HL-60/S4 (cell line): ENCODE data around the gene ARMH1.
"Not testable (repeated sequence)": the region's sequence is repeated elsewhere in the genome, so short reads cannot be mapped to it uniquely, and the experiment has no call there.

Experiments
- in situ Hi-C: fragments of 300-500 bp; cut with MboI; formaldehyde crosslinking; loops from 2 replicates; pipeline ENCODE4 v1.14.3; 2022; ENCODE audit warnings: low sequenced_read_pairs

The ARMH1 gene

GRCh38 chr1:44666719-44667118 is 7.8 kb upstream of the ARMH1 start:
- in situ Hi-C loops = not testable (repeated sequence)

DNA sequence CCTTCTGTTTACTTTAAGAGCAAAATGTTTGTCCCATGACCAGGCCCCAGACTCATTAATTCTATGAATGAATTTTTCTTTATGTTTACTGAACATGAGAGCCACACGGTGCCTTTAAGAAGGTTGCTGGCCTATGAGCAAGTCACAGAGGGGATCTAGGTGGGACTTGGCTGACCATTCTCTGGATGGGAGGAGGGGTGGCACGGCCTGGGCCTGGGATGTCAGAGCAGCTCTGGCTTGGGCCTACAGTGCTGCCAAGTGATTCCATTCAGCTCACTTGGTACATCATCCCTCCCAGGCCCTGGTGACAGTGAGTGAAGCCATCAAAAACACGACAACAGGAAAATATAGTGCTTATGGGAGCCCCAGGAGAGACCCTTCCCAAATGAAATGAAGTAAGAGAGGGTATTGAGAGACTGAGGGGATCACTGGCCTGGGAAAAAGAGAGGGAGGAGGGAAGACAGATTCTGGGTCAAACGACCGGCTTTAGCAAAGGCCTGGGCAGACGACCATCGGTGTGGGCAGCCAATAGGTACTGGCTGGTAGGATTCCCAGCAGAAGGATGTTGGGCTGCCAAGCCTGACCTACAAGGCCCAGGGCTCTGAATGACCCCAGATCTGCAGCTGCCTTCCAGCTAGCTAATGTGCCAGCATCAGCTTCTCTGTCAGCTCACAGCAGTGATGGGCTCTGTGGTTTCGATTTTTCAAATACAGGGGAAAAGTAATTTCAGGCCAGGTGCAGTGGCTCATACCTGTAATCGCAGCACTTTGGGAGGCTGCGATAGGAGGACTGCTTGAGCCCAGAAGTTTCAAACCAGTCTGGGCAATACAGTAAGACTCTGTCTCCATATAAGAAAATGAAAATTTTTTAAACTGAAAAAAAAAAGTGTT is 3.5 kb upstream of the ARMH1 start:
- in situ Hi-C loops = no loop called here

DNA sequence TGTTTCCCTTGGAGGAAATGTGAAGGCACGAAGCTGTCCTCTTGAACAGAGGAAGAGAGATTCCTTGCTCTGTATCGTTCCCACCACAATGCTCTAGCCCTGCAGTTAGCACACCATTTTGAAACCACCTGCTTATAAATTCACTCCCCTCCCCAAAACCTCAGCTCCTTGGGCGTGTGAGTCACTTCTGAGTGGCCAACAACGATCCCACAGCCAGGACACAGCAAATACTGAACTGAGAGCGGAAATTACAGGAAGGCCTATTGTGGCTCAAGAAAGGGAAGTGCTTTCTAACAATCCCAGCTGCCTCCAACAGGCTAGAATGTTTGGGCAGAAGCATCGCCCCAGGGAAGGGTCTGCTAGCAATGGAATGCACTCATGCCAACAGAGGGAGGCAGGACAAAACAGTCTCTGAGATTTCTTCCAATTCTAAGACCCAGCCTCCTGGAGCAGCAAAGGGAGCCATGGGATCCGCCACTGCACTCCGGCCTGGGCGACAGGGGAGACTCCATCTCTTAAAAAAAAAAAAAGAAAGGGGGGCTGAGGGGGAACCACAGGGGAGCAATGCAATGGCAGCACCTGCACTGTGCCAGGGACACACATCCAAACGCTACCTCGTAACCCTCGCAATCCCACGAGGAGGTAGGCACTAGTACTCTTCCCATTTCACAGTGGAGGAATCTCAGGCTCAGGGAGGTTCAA is 2.1 kb upstream of the ARMH1 start:
- in situ Hi-C loops = no loop called here

DNA sequence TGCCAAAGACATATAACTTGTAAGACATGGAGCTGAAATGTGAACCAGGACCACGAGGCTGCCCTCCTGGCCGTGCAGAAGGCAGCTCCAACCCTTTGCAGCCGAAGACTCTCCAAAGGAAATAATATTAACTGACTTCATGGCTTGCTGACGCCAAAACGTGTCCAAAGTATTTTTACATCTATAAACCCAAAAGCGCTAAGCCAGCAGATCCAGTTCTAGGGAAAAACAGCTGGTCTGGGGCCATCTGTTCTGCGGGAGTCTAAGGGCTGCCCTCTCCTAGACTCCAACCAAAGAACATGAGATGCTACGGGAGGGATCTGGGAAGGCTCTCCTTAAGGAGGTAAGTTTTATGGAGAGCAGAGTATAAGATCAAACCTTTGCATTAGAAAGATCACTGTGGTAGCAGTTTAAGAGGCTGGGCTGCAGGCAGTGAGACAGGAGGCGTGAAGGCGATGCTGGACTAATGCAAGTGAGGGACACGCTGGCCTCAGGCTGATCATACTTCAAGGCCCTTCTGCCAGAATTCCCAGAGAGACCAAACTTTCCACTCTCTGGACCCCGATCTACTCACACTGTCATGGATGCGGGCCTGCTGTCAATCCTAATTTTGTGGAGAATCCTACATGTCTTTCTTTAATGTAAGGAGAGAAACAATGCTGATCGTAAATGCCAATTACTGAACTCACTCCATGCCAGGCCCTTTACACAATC is 1.4 kb upstream of the ARMH1 start:
- in situ Hi-C loops = no loop called here

DNA sequence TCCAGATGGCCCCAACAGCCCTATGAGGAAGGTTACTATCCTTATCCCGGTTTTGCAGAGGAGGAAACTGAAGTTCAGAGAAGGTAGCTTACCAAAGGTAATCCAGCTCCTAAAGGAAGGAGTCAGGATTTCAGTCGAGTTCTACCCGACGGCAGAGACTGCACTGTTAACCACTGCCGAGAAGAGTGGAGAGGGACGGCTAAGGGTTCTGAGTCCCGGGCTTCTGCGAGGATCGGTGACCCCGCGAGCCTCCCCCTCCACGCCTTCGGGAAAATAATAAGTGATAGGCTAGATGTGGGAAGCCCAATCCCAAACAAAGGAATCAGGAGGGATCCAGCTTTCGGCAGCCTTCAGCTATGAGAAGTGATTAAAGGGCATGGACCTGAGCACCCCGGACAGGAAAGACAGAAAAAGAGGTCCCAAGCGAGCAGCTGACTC is 820 bp upstream of the ARMH1 start:
- in situ Hi-C loops = no loop called here

GRCh38 chr1:44675186-44675585 is 672 bp downstream of the ARMH1 start:
- in situ Hi-C loops = no loop called here

GRCh38 chr1:44676484-44677200 is 2.1 kb downstream of the ARMH1 start:
- in situ Hi-C loops = no loop called here

DNA sequence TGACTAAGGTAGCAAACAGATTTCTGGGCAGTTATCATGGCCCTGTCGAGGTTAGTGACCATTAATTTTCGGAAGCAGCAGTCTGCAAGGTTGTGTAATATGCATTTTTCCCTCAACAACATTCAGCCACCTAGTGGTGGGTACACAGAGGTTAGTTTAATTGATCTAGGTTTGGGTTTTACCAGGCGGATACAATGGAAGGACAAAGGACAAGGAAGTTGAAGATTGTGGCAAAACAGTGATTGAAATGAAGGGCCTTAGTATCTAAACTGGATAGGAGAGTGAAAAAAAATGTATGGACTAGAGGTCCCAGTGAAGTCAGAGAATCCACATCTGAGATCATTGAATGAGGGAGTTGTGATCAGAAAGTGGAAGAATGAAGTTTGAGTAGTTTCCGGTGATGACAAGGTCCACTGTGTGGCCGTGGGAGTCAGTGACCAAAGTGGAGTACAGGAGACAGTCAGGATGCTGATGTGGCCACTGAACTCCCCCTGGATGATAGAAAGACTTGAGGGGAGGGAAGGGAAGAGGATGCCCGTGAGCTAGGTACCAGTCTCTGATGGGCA is 2.8 kb downstream of the ARMH1 start:
- in situ Hi-C loops = no loop called here

GRCh38 chr1:44678120-44678519 is 3.6 kb downstream of the ARMH1 start:
- in situ Hi-C loops = no loop called here

DNA sequence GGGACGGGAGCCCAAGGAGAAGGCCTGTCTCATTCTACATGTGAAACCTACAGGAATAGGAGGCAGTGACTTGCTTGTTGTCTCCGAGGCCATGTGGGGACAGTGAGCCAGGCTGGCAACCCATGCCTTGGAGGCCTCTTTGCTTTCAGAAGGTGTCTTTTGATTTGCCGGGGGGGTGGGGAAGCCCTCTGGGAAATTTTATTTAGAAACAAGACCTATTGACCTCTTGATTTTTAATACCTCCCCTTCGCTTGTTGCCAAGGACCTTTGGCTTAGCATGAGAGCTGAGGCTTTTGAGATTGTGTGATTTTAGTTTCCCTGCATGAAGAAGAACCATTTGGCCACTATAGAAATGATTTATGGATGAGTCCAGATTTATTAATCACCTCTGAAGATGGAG is 4.1 kb downstream of the ARMH1 start:
- in situ Hi-C loops = no loop called here

DNA sequence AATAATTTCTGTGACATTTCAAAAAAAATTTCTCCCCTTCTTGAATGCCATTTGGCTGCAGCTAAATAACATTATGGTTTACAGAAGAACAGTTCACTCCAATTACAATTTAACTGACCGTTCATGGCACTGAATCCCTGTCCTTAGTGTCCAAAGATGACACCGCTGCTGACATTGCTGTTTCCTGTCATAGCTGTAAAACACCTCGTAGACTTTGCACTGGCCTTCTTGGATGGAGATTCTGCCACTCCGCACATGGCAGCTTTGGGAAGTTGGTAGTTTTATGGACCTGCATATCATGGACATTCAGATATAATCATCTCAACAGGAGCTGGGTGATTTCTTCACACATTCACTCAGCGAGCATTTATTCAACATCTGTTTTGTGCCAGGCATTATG is 5.0 kb downstream of the ARMH1 start:
- in situ Hi-C loops = no loop called here

GRCh38 chr1:44681905-44682882 is 7.7 kb downstream of the ARMH1 start:
- in situ Hi-C loops = no loop called here

- in situ Hi-C loops = no loop called here
Measured at GRCh38 chr1:44682883-44683265, 8.4 kb downstream of the ARMH1 start.

GRCh38 chr1:44684525-44684924 is 10.0 kb downstream of the ARMH1 start:
- in situ Hi-C loops = no loop called here

- in situ Hi-C loops = no loop called here
Measured at GRCh38 chr1:44685218-44685617, 10.7 kb downstream of the ARMH1 start.

GRCh38 chr1:44685881-44686280 is 11.4 kb downstream of the ARMH1 start:
- in situ Hi-C loops = no loop called here

DNA sequence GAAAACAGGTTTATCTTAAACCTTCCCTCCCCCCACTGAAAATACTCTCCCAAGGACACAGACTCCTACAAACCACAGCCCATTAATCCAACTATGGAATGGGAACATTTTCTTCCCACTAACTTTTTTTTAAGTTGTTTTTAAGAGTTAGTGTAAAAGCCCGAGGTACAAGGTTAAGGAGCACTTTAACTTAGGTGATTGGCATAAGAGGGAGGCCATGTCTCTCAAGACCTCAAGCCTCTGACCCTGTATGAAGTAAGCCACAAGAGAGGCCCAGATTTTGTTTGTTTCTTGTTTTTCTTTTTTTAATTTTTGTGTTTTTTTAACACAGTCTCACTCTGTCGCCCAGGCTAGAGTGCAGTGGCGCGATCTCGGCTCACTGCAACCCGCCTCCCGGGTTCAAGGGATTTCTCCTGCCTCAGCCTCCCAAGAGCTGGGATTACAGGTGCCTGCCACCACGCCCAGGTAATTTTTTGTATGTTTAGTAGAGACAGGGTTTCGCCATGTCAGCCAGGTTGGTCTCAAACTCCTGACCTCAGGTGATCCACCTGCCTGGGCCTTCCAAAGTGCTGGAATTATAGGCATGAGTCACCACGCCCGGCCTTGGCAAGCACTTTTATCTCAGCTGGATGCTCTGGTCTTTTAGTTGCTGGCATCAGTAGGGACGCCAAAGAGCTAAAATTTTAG is 14.4 kb downstream of the ARMH1 start:
- in situ Hi-C loops = no loop called here

GRCh38 chr1:44689447-44689765 is 14.9 kb downstream of the ARMH1 start:
- in situ Hi-C loops = no loop called here

DNA sequence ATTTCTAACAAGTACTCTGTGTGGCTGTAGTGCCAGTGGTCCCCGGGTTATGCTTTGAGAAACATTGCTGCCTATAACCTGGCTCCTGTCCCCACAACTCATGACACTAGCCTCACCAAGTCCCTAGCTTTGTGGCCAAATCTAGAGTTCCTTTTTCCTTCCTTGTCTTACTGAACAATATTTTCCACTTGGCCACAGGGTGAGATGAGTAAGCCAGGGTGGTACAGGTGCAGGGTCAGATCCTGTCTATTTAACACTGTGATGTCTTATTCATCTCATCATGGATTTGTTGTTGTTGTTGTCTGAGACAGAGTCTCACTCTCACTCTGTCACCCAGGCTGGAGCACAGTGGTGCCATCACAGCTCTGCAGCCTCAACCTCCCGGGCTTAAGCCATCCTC is 18.6 kb downstream of the ARMH1 start:
- in situ Hi-C loops = no loop called here
